H1 (cell line): ENCODE measurements around the gene TMEM271.

Experiments
- CTCF ChIP-seq, 3 experiments: IDR thresholded peaks; 1 replicate in 2 of 3; 2 replicates in 1 of 3; pipeline versions ENCODE4 v1.5.1 to v1.6.1; 2011; ENCODE audit warnings: low read length in 3 of 3, mild to moderate bottlenecking in 3 of 3, inconsistent platforms in 2 of 3, low read depth in 1 of 3, moderate library complexity in 1 of 3; ENCODE audit not compliant: insufficient read depth in 1 of 3; ENCODE audit errors: control extremely low read depth in 1 of 3
- FOSL1 ChIP-seq: IDR thresholded peaks from 2 replicates; pipeline ENCODE4 v1.6.1; 2011; ENCODE audit warnings: mild to moderate bottlenecking, low read depth, low read length, moderate library complexity; ENCODE audit not compliant: insufficient read depth
- HDAC2 ChIP-seq, 2 experiments: fragments of 300-600 bp in 1 of 2; sonication (generic) in 1 of 2; IDR thresholded peaks; 2 replicates each; pipeline ENCODE4 v1.6.1; 2011 to 2012; ENCODE audit warnings: low read depth in 2 of 2, low read length in 2 of 2, mild to moderate bottlenecking in 2 of 2, moderate library complexity in 2 of 2, borderline replicate concordance in 1 of 2, inconsistent platforms in 1 of 2
- POLR2AphosphoS5 ChIP-seq: IDR thresholded peaks from 2 replicates; pipeline ENCODE4 v1.6.1; 2011; ENCODE audit warnings: low read depth, low read length

GRCh38 chr4:530017-530781 lies 45.9 kb downstream of the TMEM271 start:
- TF ChIP-seq CTCF (IDR thresholded peaks at IDR 0.05; ENCODE audit: control extremely low read depth in 1 of 3, insufficient read depth in 1 of 3, low read depth in 1 of 3, low read length in 3 of 3) (no peak), FOSL1 (no peak), HDAC2 (IDR thresholded peaks at IDR 0.05; ENCODE audit: borderline replicate concordance in 1 of 2, low read depth in 2 of 2, low read length in 2 of 2) (no peak), POLR2AphosphoS5 (no peak)
